ENCODE results near the gene MICAL3.

- TF ChIP-seq POLR2AphosphoS5 (IDR thresholded peaks at IDR 0.05; ENCODE audit: low read depth, low read length) (no peak), TAF1 (IDR thresholded peaks at IDR 0.05; ENCODE audit: borderline replicate concordance, insufficient read depth, low read length) (no peak)
Observed at GRCh38 chr22:17786435-17787161, 237.8 kb downstream of the MICAL3 start.

Data from PFSK-1 (cell line).